ENCODE data around the gene KCNJ12.

GRCh38 chr17:21368545-21369246 is 7.5 kb upstream of the KCNJ12 start:
- no peak for TF ChIP-seq ZFX (IDR thresholded peaks at IDR 0.05; ENCODE audit: borderline replicate concordance)
- TF ChIP-seq CTCF (IDR thresholded peaks at IDR 0.05), result no peak

Measured in 22Rv1 (cell line).